ENCODE results near the gene SSH3.

SSH3 gene

GRCh38 chr11:67320691-67321090 is 17.4 kb downstream of the SSH3 start:
- no peak for DNase-seq (ENCODE audit: low read depth)
- Histone ChIP-seq H3K4me1 (ENCODE audit: control insufficient read depth, insufficient read depth, low read length) (peaks cover 7% of the 10 kb centered on the region), H3K9me3 (ENCODE audit: control insufficient read depth, low read length) (no peaks in the 10 kb centered on the region), H3K9ac (ENCODE audit: low read length) (no peak overlapping the region), H3K27me3 (replicated peaks; ENCODE audit: control insufficient read depth, insufficient read depth, low read length) (no peaks in the 10 kb centered on the region), H3K36me3 (ENCODE audit: control insufficient read depth, insufficient read depth, low read length, severe bottlenecking) (no peaks in the 10 kb centered on the region), H3K4me3 (ENCODE audit: low read length) (no peak overlapping the region)

- Histone ChIP-seq H3K27me3 (replicated peaks; ENCODE audit: control insufficient read depth, insufficient read depth, low read length) (no peaks in the 10 kb centered on the region), H3K36me3 (ENCODE audit: control insufficient read depth, insufficient read depth, low read length, severe bottlenecking) (peaks cover 2% of the 10 kb centered on the region), H3K4me1 (ENCODE audit: control insufficient read depth, insufficient read depth, low read length) (peaks cover 7% of the 10 kb centered on the region), H3K4me3 (ENCODE audit: low read length) (no peak overlapping the region), H3K9me3 (ENCODE audit: control insufficient read depth, low read length) (no peaks in the 10 kb centered on the region), H3K9ac (ENCODE audit: low read length) (no peak overlapping the region)
- DNase-seq (ENCODE audit: low read depth): no peak
Measured at GRCh38 chr11:67321313-67321871, 18.1 kb downstream of the SSH3 start.

GRCh38 chr11:67322049-67322448 is 18.7 kb downstream of the SSH3 start:
- Histone ChIP-seq H3K9ac (ENCODE audit: low read length) (no peak overlapping the region), H3K9me3 (ENCODE audit: control insufficient read depth, low read length) (no peaks in the 10 kb centered on the region), H3K4me3 (ENCODE audit: low read length) (no peak overlapping the region), H3K4me1 (ENCODE audit: control insufficient read depth, insufficient read depth, low read length) (peaks cover 7% of the 10 kb centered on the region), H3K27me3 (replicated peaks; ENCODE audit: control insufficient read depth, insufficient read depth, low read length) (no peaks in the 10 kb centered on the region), H3K36me3 (ENCODE audit: control insufficient read depth, insufficient read depth, low read length, severe bottlenecking) (peaks cover 2% of the 10 kb centered on the region)
- no peak for DNase-seq (ENCODE audit: low read depth)

GRCh38 chr11:67323526-67323925 is 20.2 kb downstream of the SSH3 start:
- Histone ChIP-seq H3K27me3 (replicated peaks; ENCODE audit: control insufficient read depth, insufficient read depth, low read length) (no peaks in the 10 kb centered on the region), H3K9me3 (ENCODE audit: control insufficient read depth, low read length) (no peaks in the 10 kb centered on the region), H3K36me3 (ENCODE audit: control insufficient read depth, insufficient read depth, low read length, severe bottlenecking) (peaks cover 2% of the 10 kb centered on the region), H3K4me3 (ENCODE audit: low read length) (no peak overlapping the region), H3K4me1 (ENCODE audit: control insufficient read depth, insufficient read depth, low read length) (peaks cover 2% of the 10 kb centered on the region), H3K9ac (ENCODE audit: low read length) (no peak overlapping the region)
- no peak for DNase-seq (ENCODE audit: low read depth)

GRCh38 chr11:67332081-67332691 is 28.9 kb downstream of the SSH3 start:
- Histone ChIP-seq H3K36me3 (ENCODE audit: control insufficient read depth, insufficient read depth, low read length, severe bottlenecking) (no peaks in the 10 kb centered on the region), H3K4me3 (ENCODE audit: low read length) (no peak overlapping the region), H3K9me3 (ENCODE audit: control insufficient read depth, low read length) (no peaks in the 10 kb centered on the region), H3K27me3 (replicated peaks; ENCODE audit: control insufficient read depth, insufficient read depth, low read length) (no peaks in the 10 kb centered on the region), H3K4me1 (ENCODE audit: control insufficient read depth, insufficient read depth, low read length) (no peaks in the 10 kb centered on the region), H3K9ac (ENCODE audit: low read length) (no peak overlapping the region)
- DNase-seq (ENCODE audit: low read depth): no peak

GRCh38 chr11:67337257-67337656 is 33.9 kb downstream of the SSH3 start:
- no peaks in the 10 kb centered on the region for H3K9me3 ChIP-seq (ENCODE audit: control insufficient read depth, low read length)
- no peak overlapping the region for H3K4me3 ChIP-seq (ENCODE audit: low read length)
- no peak for DNase-seq (ENCODE audit: low read depth)
- H3K9ac ChIP-seq (ENCODE audit: low read length): no peak overlapping the region
- no peaks in the 10 kb centered on the region for H3K27me3 ChIP-seq (replicated peaks; ENCODE audit: control insufficient read depth, insufficient read depth, low read length)
- H3K36me3 ChIP-seq (ENCODE audit: control insufficient read depth, insufficient read depth, low read length, severe bottlenecking): no peaks in the 10 kb centered on the region
- H3K4me1 ChIP-seq (ENCODE audit: control insufficient read depth, insufficient read depth, low read length): no peaks in the 10 kb centered on the region

GRCh38 chr11:67344264-67344663 is 40.9 kb downstream of the SSH3 start:
- Histone ChIP-seq H3K9ac (ENCODE audit: low read length) (no peak overlapping the region), H3K4me1 (ENCODE audit: control insufficient read depth, insufficient read depth, low read length) (peaks cover 21% of the 10 kb centered on the region), H3K36me3 (ENCODE audit: control insufficient read depth, insufficient read depth, low read length, severe bottlenecking) (no peaks in the 10 kb centered on the region), H3K9me3 (ENCODE audit: control insufficient read depth, low read length) (no peaks in the 10 kb centered on the region), H3K27me3 (replicated peaks; ENCODE audit: control insufficient read depth, insufficient read depth, low read length) (no peaks in the 10 kb centered on the region), H3K4me3 (ENCODE audit: low read length) (no peak overlapping the region)
- DNase-seq (ENCODE audit: low read depth): no peak

- Histone ChIP-seq H3K36me3 (ENCODE audit: control insufficient read depth, insufficient read depth, low read length, severe bottlenecking) (no peaks in the 10 kb centered on the region), H3K4me3 (ENCODE audit: low read length) (no peak overlapping the region), H3K4me1 (ENCODE audit: control insufficient read depth, insufficient read depth, low read length) (peaks cover 31% of the 10 kb centered on the region), H3K9me3 (ENCODE audit: control insufficient read depth, low read length) (no peaks in the 10 kb centered on the region), H3K27me3 (replicated peaks; ENCODE audit: control insufficient read depth, insufficient read depth, low read length) (no peaks in the 10 kb centered on the region), H3K9ac (ENCODE audit: low read length) (no peak overlapping the region)
- no peak for DNase-seq (ENCODE audit: low read depth)
Measured at GRCh38 chr11:67345247-67345919, 42.1 kb downstream of the SSH3 start.

- peaks cover 34% of the 10 kb centered on the region for H3K4me1 ChIP-seq (ENCODE audit: control insufficient read depth, insufficient read depth, low read length)
- no peaks in the 10 kb centered on the region for H3K36me3 ChIP-seq (ENCODE audit: control insufficient read depth, insufficient read depth, low read length, severe bottlenecking)
- no peaks in the 10 kb centered on the region for H3K27me3 ChIP-seq (replicated peaks; ENCODE audit: control insufficient read depth, insufficient read depth, low read length)
- no peak overlapping the region for H3K9ac ChIP-seq (ENCODE audit: low read length)
- no peak overlapping the region for H3K4me3 ChIP-seq (ENCODE audit: low read length)
- no peaks in the 10 kb centered on the region for H3K9me3 ChIP-seq (ENCODE audit: control insufficient read depth, low read length)
- DNase-seq (ENCODE audit: low read depth): peak; percentile 70
Measured at GRCh38 chr11:67345920-67346819, 42.8 kb downstream of the SSH3 start.

- no peaks in the 10 kb centered on the region for H3K9me3 ChIP-seq (ENCODE audit: control insufficient read depth, low read length)
- DNase-seq (ENCODE audit: low read depth): peak; percentile 27
- no peaks in the 10 kb centered on the region for H3K27me3 ChIP-seq (replicated peaks; ENCODE audit: control insufficient read depth, insufficient read depth, low read length)
- peaks cover 40% of the 10 kb centered on the region for H3K4me1 ChIP-seq (ENCODE audit: control insufficient read depth, insufficient read depth, low read length)
- H3K36me3 ChIP-seq (ENCODE audit: control insufficient read depth, insufficient read depth, low read length, severe bottlenecking): no peaks in the 10 kb centered on the region
- H3K9ac ChIP-seq (ENCODE audit: low read length): no peak overlapping the region
- H3K4me3 ChIP-seq (ENCODE audit: low read length): no peak overlapping the region
Measured at GRCh38 chr11:67347964-67348749, 44.8 kb downstream of the SSH3 start.

All from adipocyte (in vitro differentiated cells).